Stimulated activated CD8-positive, alpha-beta memory T cell treated with anti-CD3 and anti-CD28 coated beads, Interleukin-15, amount 100 ng/mL, for 48 hours (primary cell): ENCODE results near the gene RPUSD4.
"Not testable (repeated sequence)": the region's sequence is repeated elsewhere in the genome, so short reads cannot be mapped to it uniquely, and the experiment has no call there.

Experiments used
- DNase-seq, 2 donors: peaks; one replicate each; pipeline ENCODE4 v3.0.0-alpha.2; 2020; ENCODE audit warnings: low read depth in 2 of 2

The RPUSD4 gene, protein sequence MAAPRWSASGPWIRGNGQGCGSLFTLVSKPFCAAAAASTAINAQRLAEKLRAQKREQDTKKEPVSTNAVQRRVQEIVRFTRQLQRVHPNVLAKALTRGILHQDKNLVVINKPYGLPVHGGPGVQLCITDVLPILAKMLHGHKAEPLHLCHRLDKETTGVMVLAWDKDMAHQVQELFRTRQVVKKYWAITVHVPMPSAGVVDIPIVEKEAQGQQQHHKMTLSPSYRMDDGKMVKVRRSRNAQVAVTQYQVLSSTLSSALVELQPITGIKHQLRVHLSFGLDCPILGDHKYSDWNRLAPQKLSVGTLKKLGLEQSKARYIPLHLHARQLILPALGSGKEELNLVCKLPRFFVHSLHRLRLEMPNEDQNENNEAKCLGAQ

DNA sequence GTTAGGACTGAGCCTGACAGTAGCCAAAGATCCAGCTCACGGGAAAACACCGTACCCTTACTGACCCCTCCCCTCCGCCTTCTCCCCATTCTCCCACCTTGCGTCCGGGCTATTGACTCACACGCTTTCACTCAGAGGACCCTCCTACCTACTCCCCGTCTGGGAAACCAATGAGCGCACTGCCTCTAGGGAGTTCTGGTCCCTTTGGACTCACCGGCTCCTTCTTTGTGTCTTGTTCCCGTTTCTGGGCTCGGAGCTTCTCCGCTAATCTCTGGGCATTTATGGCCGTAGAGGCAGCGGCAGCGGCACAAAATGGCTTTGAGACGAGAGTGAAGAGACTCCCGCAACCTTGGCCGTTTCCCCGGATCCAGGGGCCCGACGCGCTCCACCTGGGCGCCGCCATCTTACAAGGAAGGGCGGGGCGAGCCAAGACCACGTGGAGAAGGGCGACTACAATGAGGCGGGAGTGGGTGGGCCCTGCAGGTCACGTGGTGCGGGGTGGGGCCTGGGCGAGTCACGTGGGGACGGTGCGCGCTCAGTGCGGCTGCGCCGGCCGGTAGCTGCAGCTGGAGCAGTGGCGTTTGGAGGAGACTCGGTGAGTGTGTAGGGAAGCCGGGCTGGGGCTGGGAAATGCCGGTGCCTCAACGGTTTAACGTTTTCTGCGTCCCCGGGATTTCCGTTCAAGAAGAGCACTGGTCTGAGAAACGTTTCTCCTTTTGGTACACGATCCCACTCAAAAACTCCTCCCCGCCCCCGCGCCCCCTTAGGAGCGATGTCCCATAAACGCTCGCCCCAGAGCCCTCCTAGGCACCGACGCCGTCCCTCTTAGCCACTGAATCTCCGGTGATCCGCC is at the start of gene RPUSD4, which contains the start of gene FAM118B:
TSS of gene RPUSD4 (minus strand) at position 415 of the 853 bp plus-strand sequence. CDS start at position 403, 12 bp downstream.
TSS of gene FAM118B (plus strand) at position 547 of the 853 bp plus-strand sequence. CDS start 23,220 bp downstream, outside the sequence.
- peak; percentile 98 for DNase-seq

DNA sequence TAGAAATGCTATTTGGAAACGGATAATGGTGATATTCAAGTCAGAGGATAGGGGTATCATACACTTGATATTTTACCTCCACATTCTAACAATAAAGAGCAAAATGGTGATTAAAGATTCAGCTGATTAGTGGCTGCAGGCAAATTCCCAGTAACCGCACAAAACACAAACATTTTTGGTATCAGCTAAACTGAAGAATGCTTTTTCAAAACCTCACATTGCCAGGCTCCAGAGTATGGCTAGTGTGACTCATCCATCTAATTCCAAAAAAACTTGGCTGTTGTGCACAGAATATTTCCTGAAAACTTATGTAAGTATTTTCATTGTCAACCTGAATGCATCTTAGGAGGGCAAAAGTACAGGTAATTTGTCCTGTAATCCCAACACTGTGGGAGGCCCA is 46.3 kb upstream of the RPUSD4 start:
- no peak for DNase-seq

DNA sequence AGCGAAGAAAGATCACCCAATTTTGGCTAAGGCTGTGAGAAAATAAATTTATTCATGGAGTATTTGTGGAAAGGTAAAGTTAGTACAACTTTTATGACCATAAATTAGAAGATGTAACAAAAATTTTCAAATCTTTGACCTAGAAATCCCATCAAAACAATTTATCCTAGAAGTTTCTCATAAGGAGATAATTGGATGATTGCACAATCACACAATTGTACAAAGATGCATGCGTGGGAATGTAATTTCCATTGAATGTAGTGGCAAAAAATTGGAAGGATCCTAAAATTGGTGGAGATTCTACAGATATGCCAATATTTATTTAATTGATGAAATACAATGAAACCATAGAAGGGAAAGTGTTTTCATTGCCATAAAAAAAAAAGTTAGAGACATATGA is 45.7 kb upstream of the RPUSD4 start:
- no peak for DNase-seq

DNA sequence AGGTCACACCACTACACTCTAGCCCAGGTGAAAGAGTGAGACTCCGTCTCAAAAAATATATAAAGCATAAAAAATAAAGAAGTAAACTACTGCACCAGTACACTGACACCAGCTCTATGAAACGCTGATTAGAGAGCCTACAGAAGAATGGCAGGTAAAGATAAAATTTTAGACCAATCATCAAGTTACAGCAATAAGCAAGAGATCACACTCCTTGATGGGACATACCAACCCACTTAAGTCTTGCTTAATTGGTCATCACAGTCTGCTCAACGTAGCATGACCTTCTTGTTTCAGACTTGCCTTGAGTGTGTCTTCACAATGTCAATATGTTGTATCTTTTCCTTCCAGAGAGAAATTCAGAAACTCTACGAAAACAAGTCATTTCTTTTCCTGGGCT is 44.8 kb upstream of the RPUSD4 start:
- DNase-seq = no peak

DNA sequence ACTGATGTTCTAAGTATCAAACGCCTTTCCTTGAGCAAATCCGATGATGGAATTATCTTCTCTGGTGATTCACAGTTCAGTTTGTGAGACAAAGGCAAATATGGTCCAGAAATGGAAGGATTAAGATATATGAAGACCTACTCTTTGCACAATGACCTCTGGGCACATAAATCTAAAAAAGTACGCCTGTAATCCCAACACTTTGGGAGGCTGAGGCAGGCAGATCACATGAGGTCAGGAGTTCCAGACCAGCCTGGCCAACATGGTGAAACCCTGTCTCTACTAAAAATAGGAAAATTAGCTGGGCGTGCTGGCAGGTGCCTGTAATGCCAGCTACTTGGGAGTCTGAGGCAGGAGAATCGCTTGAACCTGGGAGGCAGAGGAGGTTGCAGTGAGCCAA is 44.1 kb upstream of the RPUSD4 start:
- not testable (repeated sequence) for DNase-seq

DNA sequence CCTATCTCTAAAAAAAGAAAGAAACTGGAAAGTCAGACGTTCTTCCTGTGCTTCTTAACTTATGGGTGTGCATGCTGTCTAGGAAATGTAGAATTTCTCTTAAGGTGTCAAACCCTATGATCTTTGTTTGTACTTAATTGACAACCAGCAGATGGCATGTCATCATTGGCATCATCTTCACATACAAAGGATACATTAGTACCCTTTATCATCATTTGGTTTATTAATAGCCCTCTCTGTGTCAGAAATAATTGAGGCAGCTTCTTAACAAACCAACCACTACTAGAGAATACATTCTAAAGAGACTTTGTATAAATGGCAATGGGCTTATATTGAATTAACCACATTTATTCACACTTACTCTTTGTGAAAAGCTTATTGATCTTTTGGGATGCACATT is 43.4 kb upstream of the RPUSD4 start:
- no peak for DNase-seq

DNA sequence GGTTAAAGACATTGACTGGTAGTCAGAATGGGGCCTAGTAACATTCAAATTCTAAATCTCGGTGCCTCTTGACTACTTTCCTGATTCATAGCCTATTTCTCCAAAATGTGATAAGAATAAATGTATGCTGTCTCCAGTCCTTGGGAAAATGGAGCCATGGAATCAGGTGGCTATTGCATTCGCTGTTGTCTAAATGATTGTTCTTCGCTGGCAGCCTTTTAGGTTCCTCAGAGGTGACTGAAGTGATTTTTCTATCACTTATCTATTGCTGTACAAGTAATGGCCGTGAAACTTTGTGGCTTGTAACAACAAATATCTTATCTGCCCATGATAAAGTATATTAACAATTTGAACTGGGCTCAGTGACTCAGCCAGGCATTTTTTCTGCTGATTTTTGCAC is 41.8 kb upstream of the RPUSD4 start:
- no peak for DNase-seq

DNA sequence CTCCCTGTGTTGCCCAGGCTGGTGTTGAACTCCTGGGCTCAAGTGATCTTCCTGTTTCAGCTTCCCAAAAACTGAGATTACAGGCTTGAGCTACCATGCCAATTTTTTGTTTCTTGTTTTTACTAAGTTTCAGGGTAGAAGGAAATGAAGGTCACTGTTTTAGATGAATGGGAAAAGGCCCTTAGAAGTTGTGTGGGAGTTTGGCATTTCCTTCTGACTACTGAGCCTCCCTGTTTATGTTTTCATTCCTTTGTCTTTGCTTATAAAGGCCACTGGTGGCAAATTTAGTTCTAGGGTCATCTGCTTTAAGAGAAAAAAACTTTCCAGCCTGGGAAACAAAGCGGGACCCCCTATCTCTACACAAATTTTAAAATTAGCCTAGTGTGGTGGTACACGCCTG is 35.2 kb upstream of the RPUSD4 start:
- no peak for DNase-seq

DNA sequence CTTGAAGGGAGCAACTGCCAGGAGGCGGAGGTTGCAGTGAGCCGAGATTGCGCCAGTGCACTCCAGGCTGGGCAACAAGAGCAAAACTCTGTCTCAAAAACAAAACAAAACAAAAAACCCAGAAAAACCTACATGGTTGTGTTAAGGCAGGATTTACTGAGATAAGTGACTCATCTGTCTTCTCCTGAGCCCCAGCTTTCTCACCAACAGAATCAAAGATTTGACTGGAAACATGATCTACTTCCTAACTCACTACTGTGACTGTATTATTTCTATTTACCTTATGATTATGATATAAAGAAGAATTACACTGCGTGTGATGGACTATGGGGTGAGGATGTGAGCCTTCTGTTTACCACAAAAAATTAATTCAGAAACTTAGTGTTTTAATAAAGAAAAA is 21.9 kb upstream of the RPUSD4 start:
- no peak for DNase-seq

DNA sequence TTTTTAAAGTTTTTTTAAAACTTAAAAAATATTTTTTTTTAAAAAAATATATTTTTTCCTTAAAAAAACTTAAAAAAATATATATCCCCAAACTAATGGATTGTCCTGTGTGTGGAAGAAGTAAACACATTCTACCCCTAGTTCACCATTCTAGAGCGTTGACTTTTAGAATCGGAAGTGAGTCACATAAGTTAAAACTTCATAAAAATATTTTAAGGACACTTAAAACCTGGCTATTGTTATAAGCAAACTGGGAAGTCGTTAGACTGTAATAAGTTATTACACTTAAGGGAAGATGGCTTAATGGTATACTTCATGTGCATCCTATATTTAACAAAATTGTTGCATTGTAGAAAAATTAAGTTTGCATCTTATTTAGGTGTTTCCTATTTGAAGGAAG is 21.2 kb upstream of the RPUSD4 start:
- DNase-seq = no peak

DNA sequence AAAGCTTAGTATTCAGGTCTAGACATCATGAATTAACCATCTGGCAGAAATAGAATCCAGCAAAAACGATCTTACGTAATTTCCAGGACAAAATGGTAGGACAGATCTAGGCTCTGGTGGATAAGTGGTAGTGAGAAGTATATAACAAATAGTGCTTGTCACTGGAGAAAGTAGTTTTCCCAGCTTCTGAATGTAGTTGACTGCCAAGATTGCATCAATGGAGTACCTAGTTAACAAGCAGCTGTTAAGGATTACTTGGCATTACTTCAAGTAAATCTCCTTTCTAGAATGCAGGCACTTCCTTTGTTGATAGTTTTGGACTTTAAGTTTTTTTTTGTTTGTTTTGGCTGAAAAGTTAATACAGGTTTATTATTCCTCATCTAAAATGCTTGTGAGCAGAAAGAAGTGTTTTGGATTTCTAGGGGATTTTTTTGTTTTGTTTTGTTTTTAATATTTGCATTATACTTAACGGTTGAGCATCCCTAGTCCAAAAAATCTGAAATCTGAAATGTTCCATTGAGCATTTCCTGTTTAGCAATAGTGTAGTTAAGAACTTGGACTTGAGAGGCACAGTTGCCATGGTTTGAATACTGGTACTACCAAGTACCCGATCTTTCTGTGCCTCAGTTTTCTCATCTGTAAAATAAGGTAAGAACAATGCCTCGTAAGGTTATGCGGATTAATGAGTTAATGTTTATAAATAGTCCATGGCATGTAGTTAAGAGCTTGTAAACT is 20.4 kb upstream of the RPUSD4 start:
- no peak for DNase-seq

DNA sequence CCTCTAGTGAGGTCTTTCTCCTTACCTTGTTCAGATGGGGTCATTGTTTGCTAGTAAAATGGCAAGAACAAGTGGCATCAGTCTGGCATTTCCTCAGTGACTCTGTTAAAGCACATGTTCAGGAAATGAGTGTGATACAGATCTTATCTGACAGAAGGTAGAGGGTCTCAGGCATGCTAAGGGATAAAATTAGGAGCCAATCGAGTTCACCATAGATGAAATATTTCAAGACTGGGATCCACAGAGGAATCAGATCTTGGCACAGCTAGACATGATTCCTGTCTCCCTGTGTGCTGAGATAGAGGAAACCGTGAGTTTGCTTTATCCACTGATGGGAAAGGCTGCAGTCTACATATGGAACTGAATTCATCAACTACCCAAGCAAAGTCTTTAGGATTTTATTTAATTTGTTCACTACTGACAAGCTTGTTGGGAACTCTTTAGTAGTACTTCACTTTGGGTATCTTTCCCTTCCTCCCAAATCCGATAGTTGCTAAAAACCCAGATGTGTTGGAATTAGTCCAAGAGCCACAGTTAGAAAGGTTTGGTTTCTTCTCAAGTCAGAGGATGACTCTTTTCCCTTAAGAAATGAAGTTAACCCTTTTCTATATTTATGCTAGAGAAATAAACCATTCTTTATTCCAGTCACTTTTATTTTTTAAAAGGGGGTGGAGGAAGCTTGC is 18.5 kb upstream of the RPUSD4 start:
- no peak for DNase-seq

DNA sequence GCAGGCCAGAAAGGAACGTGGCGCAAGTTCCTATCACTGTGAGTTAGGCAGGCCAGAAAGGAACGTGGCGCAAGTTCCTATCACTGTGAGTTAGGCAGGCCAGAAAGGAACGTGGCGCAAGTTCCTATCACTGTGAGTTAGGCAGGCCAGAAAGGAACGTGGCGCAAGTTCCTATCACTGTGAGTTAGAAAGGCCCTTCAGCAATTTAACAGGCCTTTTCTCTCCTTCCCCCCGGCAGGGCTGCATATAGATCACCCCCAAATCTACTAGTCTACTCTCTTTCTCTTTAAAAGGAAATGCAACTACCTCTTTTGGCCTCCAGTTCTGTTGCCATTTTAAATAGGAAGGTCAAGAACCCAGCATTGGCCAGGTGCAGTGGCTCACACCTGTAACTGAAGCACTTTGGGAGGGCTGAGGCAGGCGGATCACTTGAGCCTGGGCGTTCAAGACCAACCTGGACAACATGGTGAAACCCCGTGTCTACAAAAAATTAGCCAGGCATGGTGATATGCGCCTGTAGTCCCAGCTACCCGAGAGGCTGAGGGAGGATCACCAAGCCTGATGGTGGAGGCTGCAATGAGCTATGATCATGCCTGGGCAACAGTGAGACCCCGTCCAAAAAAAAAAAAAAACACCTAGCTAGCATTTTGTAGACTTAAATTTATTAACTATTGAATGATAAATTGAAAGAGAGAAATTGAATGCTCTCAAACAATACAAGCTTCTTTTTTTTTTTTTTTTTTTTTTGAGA is 15.1 kb upstream of the RPUSD4 start:
- DNase-seq = no peak

DNA sequence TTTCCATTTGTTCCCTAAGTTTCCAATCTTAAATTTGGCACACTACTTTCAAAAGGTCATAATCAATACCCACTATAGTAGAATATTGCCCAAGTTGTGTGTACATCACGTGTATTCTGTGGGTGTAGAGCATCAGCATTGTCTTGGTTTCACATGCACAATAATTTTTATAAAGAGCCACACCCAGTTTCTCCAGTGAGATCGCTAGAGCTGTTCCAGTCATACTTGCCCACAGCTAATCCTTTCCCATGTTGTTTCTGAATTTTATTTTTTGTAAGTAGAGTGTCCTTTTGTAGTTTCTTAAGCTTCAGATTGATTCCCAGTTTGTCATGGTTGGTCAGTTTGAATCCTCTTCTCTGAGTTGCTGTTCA is 13.8 kb upstream of the RPUSD4 start:
- DNase-seq = no peak

DNA sequence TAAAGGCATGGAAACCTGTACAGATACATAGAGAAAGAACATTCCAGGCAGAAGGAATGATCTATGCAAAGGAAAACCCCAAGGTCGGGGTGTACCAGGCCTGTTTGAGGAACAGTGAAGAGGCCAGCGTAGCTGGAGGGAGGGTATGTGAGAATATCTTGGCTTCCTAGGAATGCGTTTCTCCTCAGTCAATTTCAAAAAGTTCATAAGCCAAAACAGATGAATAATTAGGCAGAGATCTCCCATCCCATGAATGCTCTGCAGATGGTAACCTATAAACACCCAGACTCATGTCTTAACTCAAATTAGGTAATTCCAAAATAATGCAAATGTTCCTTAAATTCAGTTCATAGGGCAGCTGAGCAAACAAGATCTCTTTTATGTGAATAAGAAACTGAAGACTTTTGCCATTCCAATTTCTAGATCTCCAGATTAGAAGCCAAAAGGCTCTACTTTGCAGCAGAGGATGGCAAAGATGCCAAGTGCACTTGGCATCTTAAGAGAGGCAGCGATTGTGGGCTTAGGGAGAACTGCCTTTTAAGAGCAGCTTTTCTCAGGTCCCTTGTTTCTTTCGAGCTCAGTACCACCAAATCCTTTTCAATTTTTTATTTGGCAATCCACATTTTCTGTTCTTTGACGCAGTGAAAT is 13.3 kb upstream of the RPUSD4 start:
- DNase-seq = no peak

DNA sequence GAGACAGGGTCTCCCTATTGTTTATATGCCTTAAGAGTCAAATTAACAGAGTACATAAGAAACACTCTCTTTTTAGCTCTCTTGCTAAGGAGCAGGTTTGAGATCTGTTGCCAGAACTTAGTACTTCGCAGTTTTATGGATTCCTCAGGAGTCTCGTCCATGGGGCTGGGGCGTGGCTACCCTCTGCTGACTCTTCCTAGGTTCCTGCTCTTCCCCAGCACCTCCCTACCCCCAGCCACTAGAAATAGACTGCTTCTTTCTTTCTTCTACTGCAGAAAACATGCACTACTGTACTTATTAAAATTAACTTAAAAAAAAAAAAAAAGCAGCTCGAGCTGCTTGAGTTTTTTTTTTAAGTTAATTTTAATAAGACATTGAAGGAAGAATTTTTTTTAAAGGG is 8.1 kb upstream of the RPUSD4 start:
- DNase-seq = no peak

DNA sequence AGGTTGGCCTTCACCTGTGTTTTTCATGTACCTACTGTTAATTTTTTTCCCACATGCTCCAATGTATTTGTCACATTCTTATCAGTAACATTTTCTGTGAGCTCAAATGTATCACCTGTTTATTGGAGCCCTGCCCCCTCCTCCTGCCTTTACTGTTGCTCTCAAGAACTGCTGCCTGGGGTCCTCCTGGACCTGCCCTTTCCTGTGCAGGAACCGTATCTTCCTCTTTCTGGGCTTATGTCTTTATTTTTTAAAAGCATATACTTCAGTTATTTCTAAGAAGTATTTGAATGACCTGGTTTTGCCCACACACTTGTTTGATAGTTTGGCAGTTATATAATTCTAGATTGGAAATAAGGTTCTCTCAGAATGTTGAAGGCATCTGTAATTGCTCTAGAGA is 6.0 kb upstream of the RPUSD4 start:
- no peak for DNase-seq

DNA sequence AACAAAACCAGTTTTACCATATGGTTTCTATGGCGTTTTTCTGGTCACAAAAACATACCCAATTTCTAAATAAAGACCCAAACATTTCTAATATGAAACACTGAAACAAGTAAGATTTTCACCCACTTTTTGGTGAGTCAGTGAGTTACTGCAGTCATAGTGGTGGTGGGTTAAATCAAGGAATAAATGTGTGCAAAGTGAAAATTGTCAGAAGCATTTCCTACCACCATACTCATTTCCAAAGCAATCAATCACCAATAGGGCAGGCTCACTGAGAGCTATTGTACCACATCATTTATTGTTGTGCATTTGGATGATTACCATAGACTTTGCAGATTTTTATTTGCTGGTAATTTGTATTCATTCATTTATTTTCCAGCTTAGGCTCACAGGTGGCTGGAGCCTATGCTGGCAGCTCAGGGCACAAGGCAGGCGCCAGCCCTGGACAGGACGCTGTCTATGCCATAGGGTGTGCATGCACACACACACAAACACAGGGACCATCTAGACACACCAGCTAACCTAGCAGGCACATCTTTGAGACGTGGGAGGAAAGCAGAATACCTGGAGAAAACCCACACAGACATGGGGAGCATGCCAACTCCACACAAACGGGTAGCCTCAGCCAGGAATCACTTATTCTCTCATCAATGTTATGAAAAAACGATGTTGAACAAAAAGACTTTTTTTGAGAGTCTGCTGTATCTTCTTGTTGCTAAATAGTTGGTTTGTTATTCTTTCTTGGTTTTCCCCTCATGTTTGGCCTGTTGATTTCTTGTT is 5.3 kb upstream of the RPUSD4 start:
- DNase-seq = no peak

DNA sequence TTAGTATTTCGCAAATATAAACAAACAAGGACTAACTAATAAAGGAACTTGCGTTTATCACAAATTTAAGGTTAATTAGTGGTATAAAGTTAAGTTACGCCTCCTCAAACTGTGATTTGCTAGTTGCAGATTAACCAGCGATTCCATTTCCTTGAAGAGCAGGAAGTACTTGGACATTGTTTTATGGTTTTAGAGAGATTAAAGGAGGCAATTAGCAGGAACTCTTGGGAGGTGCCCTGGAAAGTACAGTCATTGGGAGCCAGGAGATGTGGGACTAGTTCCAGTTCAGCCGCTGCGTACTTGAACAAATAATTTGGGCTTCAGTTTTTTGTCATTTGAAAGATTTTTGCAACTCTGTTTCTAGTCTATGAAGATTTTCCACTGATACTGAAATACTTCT is 3.4 kb upstream of the RPUSD4 start:
- DNase-seq = no peak

DNA sequence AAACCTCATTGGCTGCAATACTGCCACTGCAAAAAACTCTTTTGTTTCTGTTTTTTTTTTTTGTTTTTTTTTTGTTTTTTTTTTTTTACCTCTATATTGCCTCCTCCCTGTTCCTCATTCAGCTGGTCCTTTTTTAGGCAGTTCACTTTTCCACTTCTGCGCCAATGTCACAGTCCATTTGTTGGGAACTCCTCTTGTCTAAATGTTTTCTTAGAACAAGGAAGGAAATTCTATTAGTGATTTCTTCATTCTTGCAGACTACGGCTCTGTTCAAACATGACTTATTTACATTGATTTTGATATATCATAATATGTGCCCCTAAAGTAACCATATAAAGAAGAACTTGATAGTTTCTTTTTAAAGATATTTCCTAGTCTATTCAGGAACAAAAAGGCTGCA is 3.0 kb upstream of the RPUSD4 start:
- no peak for DNase-seq
